Endodermal cell (in vitro differentiated cells): Measurements from ENCODE around the gene CXCR2. TPM values are rescaled to one million over a fixed set of nuclear protein-coding genes. Genes with fewer than 3 reads are reported as not detected.

ENCODE experiments used
- DNase-seq: peaks from one replicate; pipeline ENCODE4 v3.0.0-alpha.2; 2017
- H3K27ac ChIP-seq: 2 replicates; pipeline ENCODE4 v1.5.1; 2013; ENCODE audit warnings: mild to moderate bottlenecking, low read depth, low read length, moderate library complexity
- H3K27me3 ChIP-seq: 2 replicates; pipeline ENCODE4 v1.6.1; 2013; ENCODE audit warnings: mild to moderate bottlenecking, low read length, moderate library complexity; ENCODE audit not compliant: insufficient read depth, control insufficient read depth, poor library complexity, severe bottlenecking
- H3K36me3 ChIP-seq: 2 replicates; pipeline ENCODE4 v1.7.0; 2013; ENCODE audit warnings: mild to moderate bottlenecking, low read length, moderate library complexity; ENCODE audit not compliant: control insufficient read depth, insufficient read depth
- H3K4me1 ChIP-seq: one replicate; pipeline ENCODE4 v1.7.0; 2013; ENCODE audit warnings: low read length; ENCODE audit not compliant: control insufficient read depth, insufficient read depth
- H3K4me3 ChIP-seq: 2 replicates; pipeline ENCODE4 v1.5.1; 2013; ENCODE audit warnings: mild to moderate bottlenecking, low read length, moderate library complexity
- H3K9ac ChIP-seq: 2 replicates; pipeline ENCODE4 v1.6.1; 2013; ENCODE audit warnings: mild to moderate bottlenecking, low read length, moderate library complexity; ENCODE audit not compliant: poor library complexity, severe bottlenecking; ENCODE audit errors: extremely low read depth
- H3K9me3 ChIP-seq: 2 replicates; pipeline ENCODE4 v1.6.1; 2013; ENCODE audit warnings: mild to moderate bottlenecking, low read length, moderate library complexity; ENCODE audit not compliant: control insufficient read depth
- H3K27ac Mint-ChIP-seq: 2 replicates; pipeline ENCODE4 v1.8.0; 2020; ENCODE audit warnings: mixed read lengths
- H3K27me3 Mint-ChIP-seq: 2 replicates; pipeline ENCODE4 v1.8.0; 2021; ENCODE audit warnings: mild to moderate bottlenecking, mixed read lengths; ENCODE audit not compliant: insufficient read depth
- H3K36me3 Mint-ChIP-seq: 2 replicates; pipeline ENCODE4 v1.8.0; 2020; ENCODE audit warnings: low read depth, mixed read lengths
- H3K4me1 Mint-ChIP-seq: 2 replicates; pipeline ENCODE4 v1.8.0; 2020; ENCODE audit warnings: mixed read lengths
- H3K4me3 Mint-ChIP-seq: 2 replicates; pipeline ENCODE4 v1.8.0; 2020; ENCODE audit warnings: mild to moderate bottlenecking, moderate library complexity, mixed read lengths
- H3K9me3 Mint-ChIP-seq: 2 replicates; pipeline ENCODE4 v1.8.0; 2020; ENCODE audit warnings: mild to moderate bottlenecking, mixed read lengths
- CTCF ChIP-seq: fragments of 200-600 bp; sonication (generic); conservative IDR thresholded peaks from 2 replicates; pipeline ENCODE4 v1.5.0; 2021; ENCODE audit warnings: antibody characterized with exemption, mild to moderate bottlenecking
- WGBS, 2 experiments: methylation state at CpG; one replicate each; pipeline versions ENCODE4 v1.1.5 to v1.1.7; 2013; ENCODE audit warnings: missing lambda C conversion rate in 2 of 2, mixed read lengths in 1 of 2; ENCODE audit not compliant: insufficient coverage in 1 of 2, insufficient read length in 1 of 2; 5-methylcytosine and 5-hydroxymethylcytosine counted together
- total RNA-seq, 2 donors: library from RNA; stranded (reverse); fragmentation: NEBNext Ultra II Directional in 1 of 2; extraction: Animal tissue kit (Norgen Biotek cat#: 25700) in 1 of 2; gene quantifications; 2 replicates in 1 of 2; 3 replicates in 1 of 2; pipeline ENCODE4 v1.2.1, GENCODE V29; 2021

Gene CXCR2
- total RNA-seq, 2 donors from 2014 or later = not detected

GRCh38 chr2:218145124-218145523 lies 19.3 kb downstream of the CXCR2 start:
- Histone ChIP-seq H3K9ac (no peak overlapping the region), H3K9me3 (peaks cover 8% of the 10 kb centered on the region), H3K4me1 (no peaks in the 10 kb centered on the region), H3K36me3 (no peaks in the 10 kb centered on the region), H3K27ac (no peak overlapping the region), H3K4me3 (no peak overlapping the region), H3K27me3 (no peaks in the 10 kb centered on the region)
- WGBS, 2 experiments = 69 to 73% methylated on average over 3 of the region's 3 CpGs
- Mint-ChIP-seq H3K27me3 (peaks cover 20% of the 10 kb centered on the region), H3K9me3 (peaks cover 19% of the 10 kb centered on the region), H3K27ac (no peak overlapping the region), H3K36me3 (no peaks in the 10 kb centered on the region), H3K4me1 (no peaks in the 10 kb centered on the region), H3K4me3 (no peak overlapping the region)
- no peak for TF ChIP-seq CTCF
- DNase-seq = no peak

GRCh38 chr2:218146056-218146455 lies 20.2 kb downstream of the CXCR2 start:
- no peaks in the 10 kb centered on the region for H3K4me1 Mint-ChIP-seq
- no peaks in the 10 kb centered on the region for H3K36me3 ChIP-seq
- H3K9ac ChIP-seq = no peak overlapping the region
- no peak overlapping the region for H3K27ac ChIP-seq
- no peak overlapping the region for H3K27ac Mint-ChIP-seq
- H3K9me3 Mint-ChIP-seq = peaks cover 19% of the 10 kb centered on the region
- no peak overlapping the region for H3K4me3 Mint-ChIP-seq
- TF ChIP-seq CTCF = no peak
- H3K27me3 Mint-ChIP-seq = peaks cover 20% of the 10 kb centered on the region
- H3K36me3 Mint-ChIP-seq = no peaks in the 10 kb centered on the region
- peaks cover 8% of the 10 kb centered on the region for H3K9me3 ChIP-seq
- H3K27me3 ChIP-seq = no peaks in the 10 kb centered on the region
- H3K4me1 ChIP-seq = no peaks in the 10 kb centered on the region
- no peak overlapping the region for H3K4me3 ChIP-seq
- DNase-seq = no peak

- no peak overlapping the region for H3K27ac Mint-ChIP-seq
- TF ChIP-seq CTCF = no peak
- no peaks in the 10 kb centered on the region for H3K4me1 Mint-ChIP-seq
- H3K9me3 ChIP-seq = peaks cover 8% of the 10 kb centered on the region
- H3K4me1 ChIP-seq = no peaks in the 10 kb centered on the region
- 58 to 73% methylated on average over 3 to 5 of the region's 5 CpGs for WGBS, 2 experiments
- H3K4me3 Mint-ChIP-seq = no peak overlapping the region
- H3K27ac ChIP-seq = no peak overlapping the region
- no peaks in the 10 kb centered on the region for H3K36me3 ChIP-seq
- peaks cover 15% of the 10 kb centered on the region for H3K9me3 Mint-ChIP-seq
- no peak overlapping the region for H3K4me3 ChIP-seq
- DNase-seq = no peak
- H3K36me3 Mint-ChIP-seq = no peaks in the 10 kb centered on the region
- H3K27me3 Mint-ChIP-seq = peaks cover 22% of the 10 kb centered on the region
- no peak overlapping the region for H3K9ac ChIP-seq
- no peaks in the 10 kb centered on the region for H3K27me3 ChIP-seq
Observed at GRCh38 chr2:218149098-218149497, 23.3 kb downstream of the CXCR2 start.
